ENCODE data around the gene ARFGEF3. TPM values are rescaled to one million over a fixed set of nuclear protein-coding genes. Genes with fewer than 3 reads are reported as not detected.

ARFGEF3 gene
- total RNA-seq, 1 experiment from 2014 or later, result 7.8 TPM

GRCh38 chr6:138334000-138334399 is 172.3 kb downstream of the ARFGEF3 start:
- no peaks in the 10 kb centered on the region for H3K27me3 ChIP-seq (ENCODE audit: low read length)
- DNase-seq (no peak), ATAC-seq (no peak)
- no peaks in the 10 kb centered on the region for H3K9me2 ChIP-seq (replicated peaks; ENCODE audit: low read length)
- no peaks in the 10 kb centered on the region for H4K20me1 ChIP-seq (ENCODE audit: low read length)
- TF ChIP-seq EZH2phosphoT487 (IDR thresholded peaks at IDR 0.05; ENCODE audit: borderline replicate concordance, low read length) (no peak), EZH2 (IDR thresholded peaks at IDR 0.05; ENCODE audit: low read length, unreplicated experiment) (no peak)
- TF ChIP-seq, protein P1, sequence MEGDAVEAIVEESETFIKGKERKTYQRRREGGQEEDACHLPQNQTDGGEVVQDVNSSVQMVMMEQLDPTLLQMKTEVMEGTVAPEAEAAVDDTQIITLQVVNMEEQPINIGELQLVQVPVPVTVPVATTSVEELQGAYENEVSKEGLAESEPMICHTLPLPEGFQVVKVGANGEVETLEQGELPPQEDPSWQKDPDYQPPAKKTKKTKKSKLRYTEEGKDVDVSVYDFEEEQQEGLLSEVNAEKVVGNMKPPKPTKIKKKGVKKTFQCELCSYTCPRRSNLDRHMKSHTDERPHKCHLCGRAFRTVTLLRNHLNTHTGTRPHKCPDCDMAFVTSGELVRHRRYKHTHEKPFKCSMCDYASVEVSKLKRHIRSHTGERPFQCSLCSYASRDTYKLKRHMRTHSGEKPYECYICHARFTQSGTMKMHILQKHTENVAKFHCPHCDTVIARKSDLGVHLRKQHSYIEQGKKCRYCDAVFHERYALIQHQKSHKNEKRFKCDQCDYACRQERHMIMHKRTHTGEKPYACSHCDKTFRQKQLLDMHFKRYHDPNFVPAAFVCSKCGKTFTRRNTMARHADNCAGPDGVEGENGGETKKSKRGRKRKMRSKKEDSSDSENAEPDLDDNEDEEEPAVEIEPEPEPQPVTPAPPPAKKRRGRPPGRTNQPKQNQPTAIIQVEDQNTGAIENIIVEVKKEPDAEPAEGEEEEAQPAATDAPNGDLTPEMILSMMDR (conservative IDR thresholded peaks at IDR 0.05; ENCODE audit: low read depth, low read length), result no peak
- no TSS peak for BruUV-seq (replicated peaks)
- H2AFZ ChIP-seq (ENCODE audit: low read length), result no peak overlapping the region
- ChIA-PET CTCF (no interaction called here), POLR2A (ENCODE audit: unreplicated experiment) (no interaction called here)
- no peak overlapping the region for H3K9ac ChIP-seq (ENCODE audit: low read length)
- intact Hi-C loops (cut with micrococcal nuclease), result no loop called here
- H3K4me3 ChIP-seq (ENCODE audit: low read length), result no peak overlapping the region
- no peaks in the 10 kb centered on the region for H3K79me2 ChIP-seq (ENCODE audit: low read length)
- H3K9me3 ChIP-seq (ENCODE audit: low read length), result no peaks in the 10 kb centered on the region
- H3K4me2 ChIP-seq (ENCODE audit: low read length), result no peak overlapping the region
- no peaks in the 10 kb centered on the region for H3K4me1 ChIP-seq (ENCODE audit: insufficient read depth, low read length)
- no peaks in the 10 kb centered on the region for H3F3A ChIP-seq (ENCODE audit: low read length, unreplicated experiment)
- H3K27ac ChIP-seq (ENCODE audit: low read length), result no peak overlapping the region
- H3K36me3 ChIP-seq (ENCODE audit: low read depth, low read length), result no peaks in the 10 kb centered on the region

DNA sequence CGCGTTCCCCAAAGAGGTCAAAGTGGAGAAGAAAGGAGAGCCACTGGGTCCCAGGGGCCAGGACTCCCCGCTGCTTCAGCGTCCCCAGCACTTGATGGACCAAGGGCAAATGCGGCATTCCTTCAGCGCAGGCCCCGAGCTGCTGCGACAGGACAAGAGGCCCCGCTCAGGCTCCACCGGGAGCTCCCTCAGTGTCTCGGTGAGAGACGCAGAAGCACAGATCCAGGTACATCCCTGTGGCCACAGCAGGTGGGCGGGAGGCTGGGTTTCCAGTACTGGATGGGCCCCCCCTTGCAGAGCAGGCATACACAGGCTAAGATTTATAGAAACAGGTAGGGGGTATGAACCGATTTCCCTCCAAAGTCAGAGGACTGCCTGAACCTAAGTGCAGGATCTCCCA is 173.2 kb downstream of the ARFGEF3 start:
- Histone ChIP-seq H3K4me2 (ENCODE audit: low read length) (no peak overlapping the region), H3F3A (ENCODE audit: low read length, unreplicated experiment) (no peaks in the 10 kb centered on the region), H2AFZ (ENCODE audit: low read length) (no peak overlapping the region), H3K36me3 (ENCODE audit: low read depth, low read length) (no peaks in the 10 kb centered on the region), H3K9me2 (replicated peaks; ENCODE audit: low read length) (no peaks in the 10 kb centered on the region), H3K79me2 (ENCODE audit: low read length) (no peaks in the 10 kb centered on the region), H3K9me3 (ENCODE audit: low read length) (no peaks in the 10 kb centered on the region), H3K9ac (ENCODE audit: low read length) (no peak overlapping the region), H3K4me3 (ENCODE audit: low read length) (no peak overlapping the region), H4K20me1 (ENCODE audit: low read length) (no peaks in the 10 kb centered on the region), H3K4me1 (ENCODE audit: insufficient read depth, low read length) (no peaks in the 10 kb centered on the region), H3K27me3 (ENCODE audit: low read length) (no peaks in the 10 kb centered on the region), H3K27ac (ENCODE audit: low read length) (no peak overlapping the region)
- TF ChIP-seq EZH2 (IDR thresholded peaks at IDR 0.05; ENCODE audit: low read length, unreplicated experiment), result no peak
- TF ChIP-seq, protein P1 (conservative IDR thresholded peaks at IDR 0.05; ENCODE audit: low read depth, low read length), result no peak
- no peak for TF ChIP-seq EZH2phosphoT487 (IDR thresholded peaks at IDR 0.05; ENCODE audit: borderline replicate concordance, low read length)
- CTCF ChIA-PET, result no interaction called here
- ATAC-seq (no peak), DNase-seq (no peak)
- intact Hi-C loops (cut with micrococcal nuclease), result no loop called here
- BruUV-seq (replicated peaks), result no TSS peak
- POLR2A ChIA-PET (ENCODE audit: unreplicated experiment), result no interaction called here

GRCh38 chr6:138336221-138336620 is 174.5 kb downstream of the ARFGEF3 start:
- no TSS peak for BruUV-seq (replicated peaks)
- H3K4me2 ChIP-seq (ENCODE audit: low read length), result no peak overlapping the region
- no peak overlapping the region for H2AFZ ChIP-seq (ENCODE audit: low read length)
- H3K9ac ChIP-seq (ENCODE audit: low read length), result no peak overlapping the region
- ATAC-seq, result no peak
- no peaks in the 10 kb centered on the region for H3K4me1 ChIP-seq (ENCODE audit: insufficient read depth, low read length)
- DNase-seq, result no peak
- ChIA-PET CTCF (no interaction called here), POLR2A (ENCODE audit: unreplicated experiment) (no interaction called here)
- H3F3A ChIP-seq (ENCODE audit: low read length, unreplicated experiment), result no peaks in the 10 kb centered on the region
- no peaks in the 10 kb centered on the region for H3K9me2 ChIP-seq (replicated peaks; ENCODE audit: low read length)
- H3K9me3 ChIP-seq (ENCODE audit: low read length), result no peaks in the 10 kb centered on the region
- no peak for TF ChIP-seq EZH2phosphoT487 (IDR thresholded peaks at IDR 0.05; ENCODE audit: borderline replicate concordance, low read length)
- TF ChIP-seq, protein P1 (conservative IDR thresholded peaks at IDR 0.05; ENCODE audit: low read depth, low read length), result no peak
- TF ChIP-seq EZH2 (IDR thresholded peaks at IDR 0.05; ENCODE audit: low read length, unreplicated experiment), result no peak
- intact Hi-C loops (cut with micrococcal nuclease), result no loop called here
- no peaks in the 10 kb centered on the region for H4K20me1 ChIP-seq (ENCODE audit: low read length)
- H3K79me2 ChIP-seq (ENCODE audit: low read length), result no peaks in the 10 kb centered on the region
- no peaks in the 10 kb centered on the region for H3K36me3 ChIP-seq (ENCODE audit: low read depth, low read length)
- no peak overlapping the region for H3K27ac ChIP-seq (ENCODE audit: low read length)
- H3K4me3 ChIP-seq (ENCODE audit: low read length), result no peak overlapping the region
- no peaks in the 10 kb centered on the region for H3K27me3 ChIP-seq (ENCODE audit: low read length)
